ENCODE results near the gene CAPSL. TPM values are rescaled to one million over a fixed set of nuclear protein-coding genes. Genes with fewer than 3 reads are reported as not detected.

CAPSL gene
- total and polyA plus RNA-seq, 2 donors (not counting 3 experiments of a cell fraction or from before 2014, with no cell fraction given) = not detected

DNA sequence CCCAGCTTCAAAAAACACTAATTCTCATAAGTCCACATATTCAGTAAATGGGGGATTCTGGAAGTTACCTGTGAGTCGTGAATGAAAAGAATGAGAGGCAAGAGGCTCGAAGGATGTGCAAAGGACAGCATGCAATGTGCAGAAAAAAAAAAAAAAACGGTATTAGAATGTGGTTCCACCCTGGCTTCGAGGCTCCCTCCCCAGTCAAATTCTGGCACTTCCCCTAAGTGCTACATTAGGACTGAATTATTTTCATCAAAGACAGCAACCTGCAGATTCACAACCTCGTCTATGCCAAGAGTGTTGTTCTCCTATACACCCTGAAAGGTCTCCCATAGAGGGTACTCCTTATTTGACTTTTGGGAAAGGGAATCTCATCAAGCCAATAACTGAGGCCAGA lies 16.5 kb downstream of the CAPSL start:
- Histone ChIP-seq H3K4me3 (replicated peaks in 1 of 3; ENCODE audit: insufficient read depth in 1 of 3, low read depth in 1 of 3, low read length in 3 of 3) (no peak overlapping the region), H3K4me2 (ENCODE audit: insufficient read depth, low read length) (no peak overlapping the region)

DNA sequence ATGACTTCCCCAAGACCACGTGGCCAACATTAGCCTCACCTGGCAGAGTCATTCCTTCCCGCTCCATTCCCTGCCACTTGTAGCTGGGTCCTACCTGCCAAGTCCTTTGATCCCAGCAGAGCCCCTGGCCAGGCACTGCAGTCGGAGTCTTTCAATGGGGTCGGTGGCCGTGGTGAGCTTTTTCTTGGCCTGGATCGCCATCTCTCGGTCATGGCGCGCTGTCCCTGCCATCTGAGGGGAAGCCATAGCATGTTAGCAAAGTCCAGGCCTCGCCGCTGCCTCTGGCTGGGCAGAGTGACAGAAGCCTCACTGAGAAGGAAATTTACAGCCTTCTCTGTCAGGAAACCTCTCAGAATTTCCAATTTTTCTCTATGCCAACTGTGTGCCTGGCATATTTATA lies 17.5 kb downstream of the CAPSL start:
- DNase-seq (ENCODE audit: low read depth, low spot score) (no peak), FAIRE-seq (no peak)
- intact Hi-C loops (cut with micrococcal nuclease) = loop anchor here (1.0 kb wide), 1 partner anchor 270 kb away; no protein-coding TSS in a partner anchor
- no peaks in the 10 kb centered on the region for H3K4me1 ChIP-seq (ENCODE audit: control insufficient read depth, extremely low read depth, insufficient read depth, low read length)
- no peaks in the 10 kb centered on the region for H3K79me2 ChIP-seq (ENCODE audit: control insufficient read depth, insufficient read depth, low read length)
- H3K9me3 ChIP-seq (replicated peaks; ENCODE audit: control insufficient read depth, insufficient read depth, low read length) = no peaks in the 10 kb centered on the region
- H3K27me3 ChIP-seq (ENCODE audit: control insufficient read depth in 2 of 2, insufficient read depth in 2 of 2, low read length in 2 of 2) = peaks cover 0 to 3% of the 10 kb centered on the region in 2 experiments
- dilution Hi-C loops (cut with MboI; ENCODE audit: extremely low pct_ligation_motif_present, low sequenced_read_pairs) = no loop called here
- ChIA-PET POLR2A (no interaction called here), CTCF (interaction anchor here (0.9 to 4.7 kb wide), 10 partner anchors 14 to 832 kb away, joined by 3 to 98 read pairs (median 4); no protein-coding TSS in a partner anchor)
- TF ChIP-seq, protein P1, sequence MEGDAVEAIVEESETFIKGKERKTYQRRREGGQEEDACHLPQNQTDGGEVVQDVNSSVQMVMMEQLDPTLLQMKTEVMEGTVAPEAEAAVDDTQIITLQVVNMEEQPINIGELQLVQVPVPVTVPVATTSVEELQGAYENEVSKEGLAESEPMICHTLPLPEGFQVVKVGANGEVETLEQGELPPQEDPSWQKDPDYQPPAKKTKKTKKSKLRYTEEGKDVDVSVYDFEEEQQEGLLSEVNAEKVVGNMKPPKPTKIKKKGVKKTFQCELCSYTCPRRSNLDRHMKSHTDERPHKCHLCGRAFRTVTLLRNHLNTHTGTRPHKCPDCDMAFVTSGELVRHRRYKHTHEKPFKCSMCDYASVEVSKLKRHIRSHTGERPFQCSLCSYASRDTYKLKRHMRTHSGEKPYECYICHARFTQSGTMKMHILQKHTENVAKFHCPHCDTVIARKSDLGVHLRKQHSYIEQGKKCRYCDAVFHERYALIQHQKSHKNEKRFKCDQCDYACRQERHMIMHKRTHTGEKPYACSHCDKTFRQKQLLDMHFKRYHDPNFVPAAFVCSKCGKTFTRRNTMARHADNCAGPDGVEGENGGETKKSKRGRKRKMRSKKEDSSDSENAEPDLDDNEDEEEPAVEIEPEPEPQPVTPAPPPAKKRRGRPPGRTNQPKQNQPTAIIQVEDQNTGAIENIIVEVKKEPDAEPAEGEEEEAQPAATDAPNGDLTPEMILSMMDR (IDR thresholded peaks at IDR 0.05; ENCODE audit: extremely low read depth in 1 of 2, insufficient read depth in 1 of 2, low read depth in 1 of 2, low read length in 2 of 2) = peak; percentile 8 to 25
- TF ChIP-seq POLR2AphosphoS5 (IDR thresholded peaks at IDR 0.05; ENCODE audit: insufficient read depth, low read depth, low read length) = no peak
- H3K27ac ChIP-seq (ENCODE audit: insufficient read depth, low read depth, low read length) = no peak overlapping the region
- H3K4me2 ChIP-seq (ENCODE audit: insufficient read depth, low read length) = no peak overlapping the region
- BruUV-seq (replicated peaks) = no TSS peak
- no peak overlapping the region for H3K9ac ChIP-seq (replicated peaks; ENCODE audit: extremely low read depth, insufficient read depth, low read length)
- no peaks in the 10 kb centered on the region for H4K20me1 ChIP-seq (replicated peaks; ENCODE audit: control insufficient read depth, extremely low read depth, insufficient read depth, low read length)
- no peaks in the 10 kb centered on the region for H3K9me1 ChIP-seq (replicated peaks; ENCODE audit: control insufficient read depth, extremely low read depth, insufficient read depth, low read length)
- no peaks in the 10 kb centered on the region for H3K36me3 ChIP-seq (ENCODE audit: control insufficient read depth in 2 of 2, extremely low read depth in 1 of 2, insufficient read depth in 2 of 2, low read length in 2 of 2)
- no peak overlapping the region for H2AFZ ChIP-seq (ENCODE audit: low read depth, low read length)
- no peak overlapping the region for H3K4me3 ChIP-seq (replicated peaks in 1 of 3; ENCODE audit: insufficient read depth in 1 of 3, low read depth in 1 of 3, low read length in 3 of 3)

More for the DNA sequence above, 16.5 kb downstream of the CAPSL start:
- CTCF ChIA-PET = interaction anchor here (0.6 to 4.7 kb wide), 4 partner anchors 92 to 271 kb away, joined by 6 to 98 read pairs (median 23); no protein-coding TSS in a partner anchor
- H2AFZ ChIP-seq (ENCODE audit: low read depth, low read length) = no peak overlapping the region
- TF ChIP-seq POLR2A (IDR thresholded peaks at IDR 0.05; ENCODE audit: low read depth, low read length) (no peak), EZH2 (IDR thresholded peaks at IDR 0.05; ENCODE audit: borderline replicate concordance, low read depth, low read length, severe bottlenecking) (no peak), POLR2AphosphoS5 (IDR thresholded peaks at IDR 0.05; ENCODE audit: insufficient read depth, low read depth, low read length) (no peak), GATA2 (IDR thresholded peaks at IDR 0.05; ENCODE audit: insufficient read depth, insufficient read length, low read depth, low read length) (no peak)
- TF ChIP-seq, protein P2, sequence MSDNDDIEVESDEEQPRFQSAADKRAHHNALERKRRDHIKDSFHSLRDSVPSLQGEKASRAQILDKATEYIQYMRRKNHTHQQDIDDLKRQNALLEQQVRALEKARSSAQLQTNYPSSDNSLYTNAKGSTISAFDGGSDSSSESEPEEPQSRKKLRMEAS (IDR thresholded peaks at IDR 0.05; ENCODE audit: insufficient read depth, insufficient read length) = no peak
- no TSS peak for BruUV-seq (replicated peaks)
- H3K27me3 ChIP-seq (ENCODE audit: control insufficient read depth in 2 of 2, insufficient read depth in 2 of 2, low read length in 2 of 2) = peaks cover 0 to 3% of the 10 kb centered on the region in 2 experiments
- DNase-seq (ENCODE audit: low read depth, low spot score) (no peak), FAIRE-seq (no peak)
- POLR2A ChIA-PET = no interaction called here
- H3K9me1 ChIP-seq (replicated peaks; ENCODE audit: control insufficient read depth, extremely low read depth, insufficient read depth, low read length) = no peaks in the 10 kb centered on the region
- H3K9me3 ChIP-seq (replicated peaks; ENCODE audit: control insufficient read depth, insufficient read depth, low read length) = no peaks in the 10 kb centered on the region
- no peak overlapping the region for H3K9ac ChIP-seq (replicated peaks; ENCODE audit: extremely low read depth, insufficient read depth, low read length)
- intact Hi-C loops (cut with micrococcal nuclease) (loop anchor here (1.0 kb wide), 1 partner anchor 271 kb away; no protein-coding TSS in a partner anchor), dilution Hi-C loops (cut with MboI; ENCODE audit: extremely low pct_ligation_motif_present, low sequenced_read_pairs) (no loop called here)
- H3K79me2 ChIP-seq (ENCODE audit: control insufficient read depth, insufficient read depth, low read length) = no peaks in the 10 kb centered on the region
- no peaks in the 10 kb centered on the region for H3K36me3 ChIP-seq (ENCODE audit: control insufficient read depth in 2 of 2, extremely low read depth in 1 of 2, insufficient read depth in 2 of 2, low read length in 2 of 2)
- H4K20me1 ChIP-seq (replicated peaks; ENCODE audit: control insufficient read depth, extremely low read depth, insufficient read depth, low read length) = no peaks in the 10 kb centered on the region
- H3K4me1 ChIP-seq (ENCODE audit: control insufficient read depth, extremely low read depth, insufficient read depth, low read length) = no peaks in the 10 kb centered on the region
- no peak overlapping the region for H3K27ac ChIP-seq (ENCODE audit: insufficient read depth, low read depth, low read length)

All from endothelial cell of umbilical vein (primary cell).